Activated naive CD8-positive, alpha-beta T cell treated with anti-CD3 and anti-CD28 coated beads, Interleukin-2, amount 50 U/mL, for 16 hours (primary cell): ENCODE data around the gene TMEM247.
"Not testable (repeated sequence)": the region's sequence is repeated elsewhere in the genome, so short reads cannot be mapped to it uniquely, and the experiment has no call there.

Source experiments
- DNase-seq: peaks from one replicate; pipeline ENCODE4 v3.0.0-alpha.2; 2020; ENCODE audit warnings: low read depth, low spot score

The TMEM247 gene

GRCh38 chr2:46512185-46512584 is 32.8 kb downstream of the TMEM247 start:
- DNase-seq = no peak

GRCh38 chr2:46514738-46515137 is 35.4 kb downstream of the TMEM247 start:
- DNase-seq = no peak

- DNase-seq = no peak
Observed at GRCh38 chr2:46517485-46517884, 38.1 kb downstream of the TMEM247 start.

GRCh38 chr2:46518861-46519260 is 39.5 kb downstream of the TMEM247 start:
- DNase-seq = no peak

GRCh38 chr2:46519265-46519664 is 39.9 kb downstream of the TMEM247 start:
- no peak for DNase-seq

- DNase-seq = no peak
Observed at GRCh38 chr2:46520130-46520711, 40.9 kb downstream of the TMEM247 start.

- no peak for DNase-seq
Observed at GRCh38 chr2:46521215-46521683, 41.9 kb downstream of the TMEM247 start.

- not testable (repeated sequence) for DNase-seq
Observed at GRCh38 chr2:46522385-46522784, 43.0 kb downstream of the TMEM247 start.

- DNase-seq = no peak
Observed at GRCh38 chr2:46525522-46526155, 46.3 kb downstream of the TMEM247 start.

- DNase-seq = no peak
Observed at GRCh38 chr2:46528880-46529279, 49.5 kb downstream of the TMEM247 start.

- no peak for DNase-seq
Observed at GRCh38 chr2:46530639-46531038, 51.3 kb downstream of the TMEM247 start.

GRCh38 chr2:46531863-46532262 is 52.5 kb downstream of the TMEM247 start:
- no peak for DNase-seq
